Bronchial epithelial cell (primary cell): ENCODE results near the gene NADSYN1. TPM values are rescaled to one million over a fixed set of nuclear protein-coding genes. Genes with fewer than 3 reads are reported as not detected.

Source experiments
- DNase-seq: peaks from one replicate; pipeline ENCODE4 v3.0.0-alpha.2; 2010; ENCODE audit warnings: low read depth
- FAIRE-seq: peaks from 2 replicates; lab custom pipeline; 2011; peaks lifted over from hg19 to GRCh38; lab: Jason Lieb, UNC
- H3K27me3 ChIP-seq: 2 replicates; pipeline ENCODE4 v1.5.1; 2011; ENCODE audit warnings: low read length; ENCODE audit not compliant: control insufficient read depth, insufficient read depth
- H3K36me3 ChIP-seq: 2 replicates; pipeline ENCODE4 v1.5.1; 2011; ENCODE audit warnings: low read length; ENCODE audit not compliant: control insufficient read depth, insufficient read depth
- H3K4me3 ChIP-seq: 2 replicates; pipeline ENCODE4 v1.5.1; 2011; ENCODE audit warnings: mild to moderate bottlenecking, low read depth, low read length, control low read depth
- total RNA-seq: library from RNA; depleted of rRNA; stranded (reverse); fragments of >200 nt; gene quantifications from 2 replicates; pipeline ENCODE4 v1.2.1, GENCODE V29; 2014
- TF ChIP-seq, protein P1 (sequence below): IDR thresholded peaks from 2 replicates; pipeline ENCODE4 v1.5.1; 2011; ENCODE audit warnings: mild to moderate bottlenecking, moderate library complexity, low read length, control low read depth, inconsistent platforms; ENCODE audit not compliant: insufficient read depth, severe bottlenecking

The NADSYN1 gene
- total RNA-seq, result 69.8 and 91.3 TPM in 2 replicates

GRCh38 chr11:71453037-71453917, at the start of gene NADSYN1:
TSS of gene NADSYN1 (plus strand) at chr11:71453203. CDS start at chr11:71453297, 94 bp downstream.
- Histone ChIP-seq H3K36me3 (peaks cover 18% of the 10 kb centered on the region), H3K4me3 (peak within 1 kb of the TSS; percentile 89), H3K27me3 (no peaks in the 10 kb centered on the region)
- TF ChIP-seq, protein P1, sequence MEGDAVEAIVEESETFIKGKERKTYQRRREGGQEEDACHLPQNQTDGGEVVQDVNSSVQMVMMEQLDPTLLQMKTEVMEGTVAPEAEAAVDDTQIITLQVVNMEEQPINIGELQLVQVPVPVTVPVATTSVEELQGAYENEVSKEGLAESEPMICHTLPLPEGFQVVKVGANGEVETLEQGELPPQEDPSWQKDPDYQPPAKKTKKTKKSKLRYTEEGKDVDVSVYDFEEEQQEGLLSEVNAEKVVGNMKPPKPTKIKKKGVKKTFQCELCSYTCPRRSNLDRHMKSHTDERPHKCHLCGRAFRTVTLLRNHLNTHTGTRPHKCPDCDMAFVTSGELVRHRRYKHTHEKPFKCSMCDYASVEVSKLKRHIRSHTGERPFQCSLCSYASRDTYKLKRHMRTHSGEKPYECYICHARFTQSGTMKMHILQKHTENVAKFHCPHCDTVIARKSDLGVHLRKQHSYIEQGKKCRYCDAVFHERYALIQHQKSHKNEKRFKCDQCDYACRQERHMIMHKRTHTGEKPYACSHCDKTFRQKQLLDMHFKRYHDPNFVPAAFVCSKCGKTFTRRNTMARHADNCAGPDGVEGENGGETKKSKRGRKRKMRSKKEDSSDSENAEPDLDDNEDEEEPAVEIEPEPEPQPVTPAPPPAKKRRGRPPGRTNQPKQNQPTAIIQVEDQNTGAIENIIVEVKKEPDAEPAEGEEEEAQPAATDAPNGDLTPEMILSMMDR, result no peak
- peak; percentile 83 for DNase-seq
- FAIRE-seq, result no peak

DNA sequence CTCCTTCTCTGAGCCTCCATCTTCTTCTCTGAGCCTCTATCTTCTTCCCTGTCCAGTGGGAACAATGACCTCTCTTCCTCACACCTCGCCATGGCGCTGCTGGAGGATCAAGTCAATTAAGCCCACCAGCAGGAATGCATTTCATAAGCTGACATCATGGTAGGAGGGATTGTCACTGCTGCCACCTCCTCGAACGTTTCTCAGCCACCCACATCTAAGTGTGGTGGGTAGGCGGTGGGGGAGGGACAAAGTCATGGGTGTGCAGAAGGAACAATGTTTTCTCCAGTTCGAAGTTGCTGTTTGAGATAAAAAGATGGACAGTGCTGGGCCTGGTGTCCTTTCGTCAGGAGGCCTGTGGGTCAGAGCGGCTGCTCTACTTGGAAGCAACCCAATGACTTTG, 48.8 kb upstream of the NADSYN1 start:
- H3K36me3 ChIP-seq, result no peaks in the 10 kb centered on the region
- FAIRE-seq (no peak), DNase-seq (no peak)
- no peaks in the 10 kb centered on the region for H3K27me3 ChIP-seq
- H3K4me3 ChIP-seq, result no peak overlapping the region
- TF ChIP-seq, protein P1, result no peak

GRCh38 chr11:71406681-71407080, 46.3 kb upstream of the NADSYN1 start:
- FAIRE-seq, result no peak
- H3K36me3 ChIP-seq, result no peaks in the 10 kb centered on the region
- DNase-seq, result no peak
- TF ChIP-seq, protein P1, result no peak
- H3K4me3 ChIP-seq, result no peak overlapping the region
- no peaks in the 10 kb centered on the region for H3K27me3 ChIP-seq

- TF ChIP-seq, protein P1, result no peak
- FAIRE-seq, result no peak
- H3K27me3 ChIP-seq, result no peaks in the 10 kb centered on the region
These were observed 45.6 kb upstream of the NADSYN1 start for GRCh38 chr11:71407356-71407755.

GRCh38 chr11:71408826-71409225, 44.2 kb upstream of the NADSYN1 start:
- DNase-seq (no peak), FAIRE-seq (no peak)
- TF ChIP-seq, protein P1, result no peak
- Histone ChIP-seq H3K27me3 (no peaks in the 10 kb centered on the region), H3K36me3 (no peaks in the 10 kb centered on the region), H3K4me3 (no peak overlapping the region)

More at GRCh38 chr11:71407356-71407755, 45.6 kb upstream of the NADSYN1 start:
- no peaks in the 10 kb centered on the region for H3K36me3 ChIP-seq
- no peak overlapping the region for H3K4me3 ChIP-seq
- DNase-seq, result no peak
